ENCODE results near the gene FAM53A.

Gene FAM53A

DNA sequence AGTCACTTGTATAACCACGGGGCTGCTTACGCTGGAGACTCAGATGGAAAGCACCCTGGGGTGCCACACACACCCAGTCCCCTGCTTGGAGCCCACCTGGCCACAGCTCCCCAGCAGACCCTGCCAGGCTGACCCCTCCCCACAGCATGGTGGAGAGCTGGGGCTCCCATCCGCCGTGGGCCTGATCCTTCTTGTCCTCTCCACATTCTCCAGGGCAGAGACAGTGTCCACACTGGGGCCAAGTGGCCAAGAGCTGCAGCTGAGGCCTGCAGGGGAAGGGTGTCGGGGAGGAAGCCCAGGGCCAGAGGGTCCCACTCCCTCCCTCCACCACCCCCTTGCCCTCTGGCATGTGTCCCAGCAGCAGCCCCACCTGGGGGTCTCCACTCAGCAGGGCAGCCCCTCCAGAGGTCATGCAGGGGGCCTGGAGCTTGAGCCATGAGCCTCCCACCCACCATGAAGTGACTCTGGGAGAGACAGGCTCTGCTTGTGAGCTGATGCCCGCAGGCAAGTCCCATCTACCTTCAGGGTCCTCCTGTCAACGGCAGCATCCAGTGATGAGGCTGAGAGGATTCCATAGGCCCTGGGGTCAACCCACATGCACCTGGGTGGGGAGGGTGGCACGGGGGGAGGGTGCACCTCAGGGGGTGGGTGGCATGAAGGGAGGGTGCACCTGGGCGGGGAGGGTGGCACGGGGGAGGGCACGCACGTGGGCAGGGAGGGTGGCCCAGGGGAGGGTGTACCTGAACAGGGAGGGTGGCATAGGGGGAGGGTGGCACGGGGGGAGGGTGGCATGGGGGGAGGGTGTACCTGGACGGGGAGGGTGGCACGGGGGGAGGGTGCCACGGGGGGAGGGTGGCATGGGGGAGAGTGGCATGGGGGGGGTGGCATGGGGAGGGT is 56.4 kb downstream of the FAM53A start:
- H3K4me3 ChIP-seq (ENCODE audit: low read length): no peak overlapping the region
- TF ChIP-seq ZNF274 (IDR thresholded peaks at IDR 0.05; ENCODE audit: low read depth, low read length): no peak

DNA sequence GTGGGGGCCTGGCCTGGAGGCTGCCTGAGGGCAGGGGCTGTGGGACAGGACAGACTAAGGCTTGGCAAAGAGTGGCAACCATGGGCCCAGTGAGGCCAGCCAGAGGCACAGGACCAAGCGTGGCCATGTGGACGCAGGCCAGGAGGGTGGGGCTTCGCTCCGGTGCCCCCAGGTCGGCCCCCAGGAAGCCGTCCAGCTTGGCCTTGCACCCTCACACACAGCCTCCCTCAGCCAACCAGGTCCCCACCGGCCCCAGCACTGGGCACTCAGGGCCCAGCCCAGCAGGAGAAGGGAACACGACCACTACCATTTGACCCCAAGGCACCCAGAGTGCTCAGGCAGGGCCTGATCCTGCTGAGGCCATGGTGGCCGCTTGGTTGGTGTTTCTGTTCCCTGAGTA is 57.2 kb downstream of the FAM53A start:
- TF ChIP-seq ZNF274 (IDR thresholded peaks at IDR 0.05; ENCODE audit: low read depth, low read length): no peak
- no peak overlapping the region for H3K4me3 ChIP-seq (ENCODE audit: low read length)

DNA sequence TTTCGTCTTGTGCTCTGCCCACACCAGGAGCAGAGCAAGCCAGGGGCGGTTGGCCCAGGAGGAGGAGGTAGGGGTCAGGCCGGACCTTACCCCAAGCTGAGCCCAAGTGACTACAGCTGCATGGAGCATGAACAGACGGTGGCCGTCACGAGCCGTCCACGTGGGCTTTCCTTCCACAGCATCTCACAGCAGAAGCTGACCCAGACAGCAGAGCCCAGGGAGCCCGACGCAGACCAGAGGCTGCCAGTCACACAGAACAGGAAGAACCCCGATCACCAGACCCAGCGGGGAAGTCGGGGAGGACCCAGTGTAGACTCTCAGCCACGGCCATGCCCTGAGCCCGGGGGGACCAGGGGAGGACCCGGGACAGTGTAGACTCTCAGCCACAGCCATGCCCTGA is 58.0 kb downstream of the FAM53A start:
- TF ChIP-seq ZNF274 (IDR thresholded peaks at IDR 0.05; ENCODE audit: low read depth, low read length): no peak
- H3K4me3 ChIP-seq (ENCODE audit: low read length): no peak overlapping the region

DNA sequence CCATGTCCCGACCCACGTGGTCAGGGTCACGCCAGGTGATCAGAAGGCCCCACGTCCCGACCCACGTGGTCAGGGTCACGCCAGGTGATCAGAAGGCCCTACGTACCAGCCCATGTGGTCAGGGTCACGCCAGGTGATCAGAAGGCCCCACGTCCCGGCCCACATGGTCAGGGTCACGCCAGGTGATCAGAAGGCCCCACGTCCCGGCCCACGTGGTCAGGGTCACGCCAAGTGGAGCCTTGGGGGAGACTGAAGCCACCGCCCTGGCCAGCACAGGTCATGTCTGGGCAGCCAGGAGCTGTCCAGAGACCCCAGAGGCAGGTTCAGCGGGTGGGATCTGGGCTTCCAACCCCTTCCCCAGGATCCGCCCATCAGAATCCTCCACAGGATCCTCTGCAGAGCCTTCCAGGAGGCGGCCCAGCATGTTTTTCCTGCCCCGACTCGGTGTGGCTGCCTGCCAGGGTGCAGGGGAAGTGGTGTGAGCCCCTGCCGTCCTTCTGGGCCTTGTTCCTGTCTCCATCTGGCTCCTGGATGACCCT is 58.4 kb downstream of the FAM53A start:
- no peak for TF ChIP-seq ZNF274 (IDR thresholded peaks at IDR 0.05; ENCODE audit: low read depth, low read length)
- H3K4me3 ChIP-seq (ENCODE audit: low read length): no peak overlapping the region

DNA sequence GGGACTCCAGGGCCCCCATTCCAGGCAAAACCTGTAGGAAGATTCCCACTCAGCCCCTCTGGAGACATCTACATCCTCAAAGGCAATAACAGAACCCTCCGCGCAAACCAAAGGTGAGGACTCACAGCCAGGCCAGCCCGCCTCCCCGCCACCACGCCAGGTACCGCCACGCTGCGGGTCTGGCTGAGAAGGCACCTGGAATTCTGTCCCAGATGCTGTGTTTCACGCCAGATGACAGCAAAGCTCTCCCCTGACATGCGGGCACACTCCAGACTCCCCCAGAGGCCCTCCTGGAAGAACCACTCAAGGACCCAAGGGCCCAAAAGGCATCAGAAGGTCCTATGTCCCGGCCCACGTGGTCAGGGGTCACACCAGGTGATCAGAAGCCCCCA is 59.6 kb downstream of the FAM53A start:
- no peak overlapping the region for H3K4me3 ChIP-seq (ENCODE audit: low read length)

DNA sequence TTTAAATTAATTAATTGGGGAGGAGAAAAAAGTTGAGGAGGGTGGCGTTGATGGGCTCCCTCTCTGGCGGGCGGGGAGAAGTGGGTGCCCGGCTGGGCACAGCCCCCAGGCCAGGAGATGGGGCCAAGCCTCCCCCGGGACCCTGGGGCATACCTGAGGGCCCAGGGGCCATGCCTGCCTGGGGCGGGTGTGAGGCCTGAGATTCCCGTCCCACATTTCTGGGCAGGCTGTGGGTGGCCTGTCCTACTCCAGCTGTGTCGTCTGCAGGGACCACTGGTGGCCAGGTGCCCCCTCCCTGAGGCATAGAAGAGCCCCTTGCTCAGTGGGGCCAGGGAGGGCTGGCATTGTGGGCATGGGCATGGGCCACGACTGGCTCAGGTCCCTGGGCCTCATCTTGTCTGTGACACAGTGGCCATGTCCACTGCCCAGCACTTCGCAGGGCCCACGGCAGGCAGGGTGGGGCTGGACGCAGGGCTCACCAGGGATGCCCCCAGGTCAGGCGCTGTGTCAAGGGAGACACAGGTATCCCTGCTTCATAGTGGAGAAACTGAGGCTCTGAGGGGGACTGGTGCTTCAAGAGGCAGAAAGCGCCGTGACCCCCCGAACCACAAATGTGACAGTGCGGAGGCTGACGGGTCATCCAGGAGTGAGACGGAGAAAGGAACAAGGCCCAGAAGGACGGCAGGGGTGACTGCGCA is 60.1 kb downstream of the FAM53A start:
- TF ChIP-seq ZNF274 (IDR thresholded peaks at IDR 0.05; ENCODE audit: low read depth, low read length): no peak
- H3K4me3 ChIP-seq (ENCODE audit: low read length): no peak overlapping the region

More for the DNA sequence above, 59.6 kb downstream of the FAM53A start:
- no peak for TF ChIP-seq ZNF274 (IDR thresholded peaks at IDR 0.05; ENCODE audit: low read depth, low read length)

DNA sequence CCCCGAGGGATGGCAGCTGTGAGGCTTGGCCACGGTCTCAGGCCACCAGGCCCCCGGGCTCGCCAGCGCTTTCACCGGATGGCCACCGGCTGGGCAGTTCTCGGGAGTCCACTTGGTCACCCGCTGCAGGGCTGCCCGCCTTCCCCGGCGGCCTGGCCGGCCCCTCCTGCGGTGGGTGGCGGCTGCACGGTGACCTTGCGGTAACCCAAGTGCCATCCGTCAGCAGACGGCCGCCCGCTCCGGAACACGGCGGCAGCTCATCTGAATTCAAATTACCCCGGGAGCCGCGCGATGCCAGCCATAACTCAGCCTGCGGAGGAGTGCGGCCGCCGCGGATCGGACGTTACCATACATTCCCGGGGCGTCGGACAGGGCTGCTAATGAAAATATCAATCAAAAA is 60.7 kb downstream of the FAM53A start:
- TF ChIP-seq ZNF274 (IDR thresholded peaks at IDR 0.05; ENCODE audit: low read depth, low read length): no peak
- no peak overlapping the region for H3K4me3 ChIP-seq (ENCODE audit: low read length)

DNA sequence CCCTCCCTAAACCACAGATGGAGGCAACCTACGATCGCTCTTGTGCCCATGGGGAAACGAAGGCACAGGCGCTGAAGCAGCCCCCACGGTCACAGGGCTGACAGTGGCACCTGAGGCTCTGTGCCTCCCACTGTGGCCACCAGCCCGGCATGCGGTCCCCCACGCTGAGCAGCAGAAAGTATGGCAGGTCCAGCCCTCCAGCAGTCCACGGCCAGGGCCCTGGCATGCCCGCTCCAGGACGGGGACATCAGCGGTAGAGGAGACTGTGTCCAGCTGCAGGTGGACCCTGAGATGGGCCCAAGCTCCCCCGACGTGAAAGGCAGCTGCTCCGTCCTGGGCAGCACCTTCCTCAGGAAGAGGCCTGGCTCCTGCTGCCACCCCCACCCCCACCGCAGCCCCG is 61.2 kb downstream of the FAM53A start:
- no peak overlapping the region for H3K4me3 ChIP-seq (ENCODE audit: low read length)
- no peak for TF ChIP-seq ZNF274 (IDR thresholded peaks at IDR 0.05; ENCODE audit: low read depth, low read length)

DNA sequence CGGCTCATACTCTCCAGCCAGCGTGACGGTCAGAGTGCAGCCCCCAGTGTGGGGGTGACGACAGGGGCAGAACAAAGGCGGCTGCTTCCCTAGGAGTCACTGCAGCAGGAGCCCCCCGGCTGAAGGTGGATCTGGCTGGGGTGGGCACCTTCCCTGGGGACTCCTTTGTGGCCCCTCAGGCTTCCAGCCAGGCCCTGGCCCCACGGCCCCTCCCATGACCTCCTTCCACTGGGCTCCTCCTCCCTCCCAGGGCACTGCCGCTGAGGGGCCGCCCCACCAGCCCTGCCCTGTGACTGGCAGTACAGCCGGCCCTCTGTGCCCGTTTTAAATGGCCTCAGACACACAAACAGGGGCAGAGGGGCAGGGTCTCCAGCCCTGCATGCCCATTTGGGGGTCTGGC is 61.9 kb downstream of the FAM53A start:
- H3K4me3 ChIP-seq (ENCODE audit: low read length): no peak overlapping the region
- TF ChIP-seq ZNF274 (IDR thresholded peaks at IDR 0.05; ENCODE audit: low read depth, low read length): no peak

DNA sequence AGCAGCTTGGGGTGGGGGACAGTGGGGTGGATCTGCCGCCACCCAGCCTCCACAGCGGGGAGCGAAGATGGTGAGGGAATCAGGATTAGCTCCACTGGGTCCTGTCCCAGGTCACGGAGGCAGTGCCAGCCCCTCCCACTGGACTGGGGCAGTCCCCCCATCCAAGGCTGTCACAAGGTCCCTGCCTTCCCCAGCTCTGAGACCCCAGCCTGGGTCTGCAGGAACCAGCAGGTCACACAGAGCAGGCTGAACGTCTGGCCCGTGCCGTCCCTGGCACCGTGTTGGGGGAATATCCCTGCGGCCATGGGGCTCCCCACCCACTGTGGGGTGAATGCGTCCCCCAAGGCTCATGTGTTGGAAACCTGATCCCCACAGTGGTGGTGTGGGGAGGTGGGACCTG is 62.6 kb downstream of the FAM53A start:
- no peak for TF ChIP-seq ZNF274 (IDR thresholded peaks at IDR 0.05; ENCODE audit: low read depth, low read length)

DNA sequence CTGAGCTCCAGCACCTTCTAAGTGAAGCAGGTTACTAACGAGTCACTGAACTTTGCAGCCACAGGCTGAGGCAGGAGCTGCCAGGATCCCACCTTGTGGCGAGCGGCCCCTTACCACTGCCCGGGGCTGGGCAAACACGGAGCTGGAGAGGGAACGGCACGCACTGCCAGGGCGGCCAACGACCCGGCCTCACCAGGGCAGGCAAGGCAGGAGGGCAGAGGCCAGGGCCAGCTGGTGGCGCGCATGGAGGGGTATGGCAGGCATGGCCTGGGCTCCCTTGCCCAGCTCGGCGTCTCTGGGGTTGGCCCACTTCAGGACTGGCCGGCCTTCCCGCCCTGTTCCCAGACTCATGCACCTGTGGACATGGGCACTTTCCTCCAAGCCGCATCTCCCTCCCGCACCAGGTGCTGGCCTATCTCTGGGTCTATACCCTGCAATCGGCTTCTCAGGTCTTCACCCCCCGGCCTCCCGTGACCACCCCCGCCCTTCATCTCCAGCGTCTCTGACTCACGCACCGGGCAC is 64.9 kb downstream of the FAM53A start:
- H3K4me3 ChIP-seq (ENCODE audit: low read length): no peak overlapping the region
- TF ChIP-seq ZNF274 (IDR thresholded peaks at IDR 0.05; ENCODE audit: low read depth, low read length): no peak

More for the DNA sequence above, 62.6 kb downstream of the FAM53A start:
- no peak overlapping the region for H3K4me3 ChIP-seq (ENCODE audit: low read length)

DNA sequence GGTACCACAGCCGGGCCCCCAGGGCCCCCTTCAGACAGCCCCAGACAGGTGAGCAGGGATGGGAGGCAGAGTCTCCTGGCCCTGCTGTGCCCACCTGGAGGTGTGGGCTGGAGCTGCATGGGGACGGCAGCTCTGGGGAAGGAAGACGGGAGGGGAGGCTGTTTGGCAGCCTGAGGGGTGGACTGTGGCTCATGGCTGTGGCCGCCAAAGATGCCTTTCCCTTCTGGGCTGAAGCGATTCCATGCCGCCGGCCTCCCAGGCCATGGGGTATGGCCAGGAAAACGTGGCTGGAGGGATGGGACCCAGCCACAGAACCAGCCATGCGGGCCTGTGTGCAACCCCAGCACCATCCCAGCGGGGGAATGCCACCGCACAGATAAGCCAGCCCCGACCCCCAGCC is 65.7 kb downstream of the FAM53A start:
- TF ChIP-seq ZNF274 (IDR thresholded peaks at IDR 0.05; ENCODE audit: low read depth, low read length): no peak
- no peak overlapping the region for H3K4me3 ChIP-seq (ENCODE audit: low read length)

DNA sequence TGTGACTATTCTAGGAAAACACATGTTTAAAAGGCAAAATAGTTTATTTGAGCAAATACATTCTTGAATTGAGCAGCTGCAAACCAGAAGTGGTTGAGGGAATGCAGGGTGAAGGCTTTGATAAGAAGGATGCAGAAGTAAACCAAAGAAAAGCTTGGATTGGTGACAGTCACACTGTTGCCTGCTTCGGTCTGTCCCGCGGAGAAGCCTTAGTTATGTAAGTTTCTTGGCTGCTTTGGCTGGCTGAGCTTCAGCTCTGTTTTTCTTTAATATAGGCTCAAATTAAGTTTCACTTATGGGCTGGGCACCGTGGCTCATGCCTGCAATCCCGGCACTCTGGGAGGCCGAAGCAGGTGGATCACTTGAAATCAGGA is 67.6 kb downstream of the FAM53A start:
- H3K4me3 ChIP-seq (ENCODE audit: low read length): no peak overlapping the region
- TF ChIP-seq ZNF274 (IDR thresholded peaks at IDR 0.05; ENCODE audit: low read depth, low read length): no peak

DNA sequence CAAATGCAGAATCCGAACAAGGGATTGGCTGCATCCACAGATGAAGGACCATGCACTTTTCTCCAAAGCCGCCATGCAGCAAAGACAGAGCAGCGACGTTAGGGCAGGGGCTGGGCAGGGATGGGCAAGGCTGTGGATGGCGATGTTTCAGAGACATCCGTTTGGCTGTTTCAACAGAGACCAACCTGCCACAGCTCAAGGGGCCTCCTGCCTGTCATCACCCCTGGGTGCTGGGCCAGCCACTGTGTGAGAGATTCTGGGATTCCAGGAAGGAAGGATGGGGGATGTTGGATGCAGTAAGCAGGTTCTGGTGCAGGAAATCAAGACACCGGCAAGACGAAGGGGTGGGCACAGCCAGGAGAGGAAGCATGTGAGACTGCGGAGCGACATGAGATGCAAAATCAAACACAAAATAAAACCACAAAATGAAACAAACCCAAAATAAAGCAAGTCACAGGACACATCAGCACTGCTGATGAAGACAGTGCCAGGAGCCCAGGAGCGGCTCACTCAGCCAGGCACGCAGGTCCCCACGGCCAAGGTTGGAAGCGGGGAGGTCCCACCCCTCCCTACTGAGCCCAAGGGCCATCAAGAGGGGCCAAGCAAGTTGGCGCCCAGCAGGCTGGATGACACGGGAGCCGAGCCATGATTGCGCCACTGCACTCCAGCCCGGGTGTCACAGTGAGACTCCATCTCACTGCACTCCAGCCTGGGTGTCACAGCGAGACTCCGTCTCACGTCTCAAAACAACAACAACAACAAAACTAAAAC is 68.1 kb downstream of the FAM53A start:
- H3K4me3 ChIP-seq (ENCODE audit: low read length): no peak overlapping the region
- no peak for TF ChIP-seq ZNF274 (IDR thresholded peaks at IDR 0.05; ENCODE audit: low read depth, low read length)
